Anterior cingulate cortex (tissue), 58 donors: ENCODE data around the gene NTN4.
"Not testable (repeated sequence)": the region's sequence is repeated elsewhere in the genome, so short reads cannot be mapped to it uniquely, and the experiment has no call there.

ENCODE experiments used
- DNase-seq, 58 donors: peaks; one replicate each; lab custom pipeline; 2025; lab: John Stamatoyannopoulos, UW

NTN4 gene

GRCh38 chr12:95718006-95718431, 72.5 kb downstream of the NTN4 start:
- DNase-seq: no peak

GRCh38 chr12:95717316-95717928, 73.1 kb downstream of the NTN4 start:
- no peak for DNase-seq

- no peak for DNase-seq
These were observed 75.4 kb downstream of the NTN4 start for GRCh38 chr12:95715177-95715576.

- DNase-seq: no peak
These were observed 78.3 kb downstream of the NTN4 start for GRCh38 chr12:95712269-95712668.

DNA sequence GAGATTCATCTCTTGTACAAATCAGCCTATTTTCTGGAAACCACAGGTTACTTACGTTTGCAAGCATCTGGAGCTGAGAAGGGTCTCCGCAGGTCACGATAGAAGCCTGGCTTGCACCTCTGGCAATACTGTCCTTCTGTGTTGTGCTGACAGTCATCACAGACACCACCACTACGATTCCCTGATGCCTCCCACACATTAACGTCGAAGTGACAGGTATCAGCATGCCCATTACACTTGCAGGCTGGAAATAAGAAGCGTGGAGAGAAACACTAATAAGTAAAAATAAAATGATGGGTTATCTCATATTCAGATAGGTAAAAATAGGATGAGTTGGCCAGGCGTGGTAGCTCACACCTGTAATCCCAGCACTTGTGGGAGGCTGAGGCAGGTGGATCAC, 80.2 kb downstream of the NTN4 start:
- DNase-seq: no peak

DNA sequence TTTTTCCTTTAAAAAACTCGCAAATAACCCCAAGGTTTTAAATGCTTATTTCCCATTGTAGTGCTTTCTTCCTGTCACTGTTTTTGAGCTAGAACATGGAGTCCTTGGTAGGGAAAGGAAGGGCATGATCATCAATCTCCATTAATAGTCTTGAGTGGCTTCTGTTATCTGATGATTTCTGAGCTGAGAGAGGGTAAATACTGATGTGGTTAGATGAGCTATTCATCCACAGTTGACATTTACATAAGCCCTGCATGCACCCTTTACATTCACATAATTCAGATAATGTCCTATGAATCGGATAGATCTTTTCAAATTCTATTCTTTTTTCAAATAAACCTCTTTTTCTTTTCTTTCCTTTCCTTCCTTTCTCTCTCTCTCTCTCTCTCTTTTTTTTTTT, 81.4 kb downstream of the NTN4 start:
- no peak for DNase-seq

DNA sequence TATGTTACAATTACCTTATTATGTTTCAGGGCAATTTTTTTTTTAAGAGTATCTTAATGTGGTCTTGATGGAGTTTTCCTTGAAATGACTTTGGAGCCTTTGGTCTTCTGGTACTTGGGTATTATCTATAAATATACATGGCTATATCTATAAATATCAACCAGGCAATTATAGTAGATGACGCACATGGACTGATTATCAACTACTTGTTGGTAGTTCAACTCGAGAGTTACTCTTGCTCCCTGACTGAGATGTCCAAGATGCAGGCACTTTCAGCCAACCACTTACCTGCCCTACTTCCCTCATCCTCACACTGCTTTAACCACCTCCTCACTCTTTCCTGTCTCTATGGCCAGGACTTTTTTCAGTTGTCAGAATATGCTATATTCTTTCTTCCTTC, 85.4 kb downstream of the NTN4 start:
- no peak for DNase-seq

DNA sequence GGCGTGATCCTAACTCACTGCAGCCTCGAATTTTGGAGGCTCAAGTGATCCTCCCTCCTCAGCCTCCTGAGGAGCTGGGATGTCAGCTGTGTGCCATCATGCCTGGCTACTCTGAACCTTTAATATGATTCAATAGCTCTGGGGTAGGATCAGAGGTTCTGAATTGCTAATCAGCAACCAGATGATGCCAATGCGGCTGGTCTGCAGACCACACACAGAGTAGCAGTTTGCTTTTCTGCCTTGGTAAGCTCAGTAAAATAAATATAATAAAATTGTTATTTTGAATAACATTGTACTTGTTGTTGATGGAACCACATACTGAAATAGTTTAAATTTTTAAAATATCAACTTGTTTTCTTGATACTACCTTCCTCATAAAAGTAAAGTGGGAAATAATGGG, 86.6 kb downstream of the NTN4 start:
- no peak for DNase-seq

DNA sequence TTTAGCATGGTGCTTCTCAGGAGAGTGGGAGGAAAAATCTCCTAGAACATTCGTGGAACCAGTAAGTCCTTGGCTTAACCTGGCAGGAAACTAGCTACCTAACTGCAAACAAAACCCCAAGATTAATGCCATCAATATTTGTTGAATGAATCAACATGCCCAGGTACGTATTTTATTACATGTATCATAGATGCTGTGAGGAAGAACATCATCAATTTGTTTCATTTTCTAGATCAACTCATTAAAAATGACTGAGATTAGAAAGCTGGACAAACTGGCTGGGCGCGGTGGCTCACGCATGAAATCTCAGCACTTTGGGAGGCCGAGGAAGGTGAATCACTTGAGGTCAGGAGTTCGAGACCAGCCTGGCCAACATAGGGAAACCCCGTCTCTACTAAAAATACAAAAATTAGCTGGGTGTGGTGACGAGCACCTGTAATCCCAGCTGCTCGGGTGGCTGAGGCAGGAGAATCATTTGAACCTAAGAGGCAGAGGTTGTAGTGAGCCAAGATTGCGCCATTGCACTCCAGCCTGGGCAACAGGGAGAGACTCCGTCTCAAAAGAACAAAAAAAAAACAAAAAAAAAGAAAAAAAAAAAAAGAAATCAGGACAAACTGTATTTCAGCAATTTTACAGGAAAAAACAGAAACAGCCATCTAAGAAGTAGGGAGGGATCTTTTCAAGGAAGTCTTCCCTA, 88.7 kb downstream of the NTN4 start:
- no peak for DNase-seq

DNA sequence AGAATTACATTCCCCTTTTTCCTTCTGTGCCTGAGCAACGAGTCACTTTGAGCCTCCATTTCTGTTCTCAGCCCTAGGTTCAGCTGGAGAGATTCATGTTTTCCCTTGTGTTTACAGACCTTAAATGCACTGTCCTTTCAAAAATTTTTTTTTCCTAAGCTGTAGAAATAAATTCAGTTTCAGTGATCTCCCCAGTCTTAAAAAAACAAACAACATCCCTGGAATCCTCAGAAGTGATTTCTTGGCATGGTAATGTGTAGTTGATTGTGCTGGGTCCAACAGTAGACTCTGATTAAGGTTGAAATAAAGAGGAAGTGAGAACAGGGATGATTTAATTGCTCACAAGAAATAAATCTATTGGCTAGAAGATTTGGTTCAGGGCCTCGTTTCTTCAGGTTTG, 89.3 kb downstream of the NTN4 start:
- DNase-seq: no peak

- no peak for DNase-seq
These were observed 90.2 kb downstream of the NTN4 start for GRCh38 chr12:95700316-95700785.

DNA sequence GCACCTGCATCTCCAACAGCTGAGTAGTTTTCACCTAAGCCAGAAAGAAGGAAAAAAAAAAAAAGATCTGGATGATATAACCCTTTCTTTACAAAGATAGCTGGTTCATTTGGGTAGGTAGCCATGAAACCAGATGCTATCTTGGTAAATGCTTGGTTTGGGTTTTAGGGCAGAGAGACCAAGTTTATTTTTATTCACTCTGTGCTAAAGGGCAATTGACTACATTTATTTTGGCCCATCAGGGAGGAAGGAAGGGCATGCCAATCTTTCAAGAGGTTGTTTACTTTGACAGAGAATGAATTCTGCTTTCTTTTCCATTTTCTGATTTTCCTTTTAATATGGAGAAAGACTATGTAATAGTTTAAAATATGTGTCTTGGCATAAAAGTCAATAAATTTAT, 91.0 kb downstream of the NTN4 start:
- DNase-seq: no peak

DNA sequence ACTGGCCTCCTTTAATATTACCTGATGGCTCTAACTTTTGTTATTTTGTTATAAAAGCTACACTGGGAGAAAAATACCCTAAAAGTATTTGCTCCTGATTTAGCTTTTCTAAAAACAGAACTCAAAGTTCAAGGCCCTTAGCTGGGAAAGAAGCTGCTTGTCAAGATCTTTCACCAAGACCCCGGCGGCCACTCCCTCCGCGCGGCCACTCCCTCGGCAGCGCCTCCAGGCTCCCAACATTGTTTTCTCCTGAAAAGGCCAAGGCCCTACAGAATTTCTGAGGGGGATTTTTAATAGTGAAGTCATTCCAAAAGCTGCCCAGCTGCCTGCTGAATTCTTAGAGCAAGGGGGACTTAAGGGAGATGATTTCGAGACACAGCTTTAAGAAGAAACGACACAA, 96.4 kb downstream of the NTN4 start:
- no peak for DNase-seq

DNA sequence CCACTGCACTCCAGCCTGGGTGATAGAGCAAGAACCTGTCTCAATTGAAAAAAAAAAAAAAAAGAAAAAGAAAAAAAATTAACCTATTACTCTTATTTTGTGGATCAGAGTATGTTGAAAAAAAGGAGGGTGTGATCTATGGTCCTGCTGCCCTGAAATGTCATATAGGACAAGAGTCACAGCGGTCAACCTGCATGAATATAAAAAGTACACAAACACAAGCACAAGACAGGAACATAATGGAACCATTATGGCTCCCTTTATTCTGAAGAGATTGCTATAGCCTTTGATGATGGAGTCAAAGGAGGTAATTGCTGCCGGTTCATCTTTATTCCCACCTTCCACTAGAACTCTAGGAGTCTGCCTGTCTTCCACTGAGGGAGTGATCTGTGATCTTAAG, 96.9 kb downstream of the NTN4 start:
- no peak for DNase-seq

DNA sequence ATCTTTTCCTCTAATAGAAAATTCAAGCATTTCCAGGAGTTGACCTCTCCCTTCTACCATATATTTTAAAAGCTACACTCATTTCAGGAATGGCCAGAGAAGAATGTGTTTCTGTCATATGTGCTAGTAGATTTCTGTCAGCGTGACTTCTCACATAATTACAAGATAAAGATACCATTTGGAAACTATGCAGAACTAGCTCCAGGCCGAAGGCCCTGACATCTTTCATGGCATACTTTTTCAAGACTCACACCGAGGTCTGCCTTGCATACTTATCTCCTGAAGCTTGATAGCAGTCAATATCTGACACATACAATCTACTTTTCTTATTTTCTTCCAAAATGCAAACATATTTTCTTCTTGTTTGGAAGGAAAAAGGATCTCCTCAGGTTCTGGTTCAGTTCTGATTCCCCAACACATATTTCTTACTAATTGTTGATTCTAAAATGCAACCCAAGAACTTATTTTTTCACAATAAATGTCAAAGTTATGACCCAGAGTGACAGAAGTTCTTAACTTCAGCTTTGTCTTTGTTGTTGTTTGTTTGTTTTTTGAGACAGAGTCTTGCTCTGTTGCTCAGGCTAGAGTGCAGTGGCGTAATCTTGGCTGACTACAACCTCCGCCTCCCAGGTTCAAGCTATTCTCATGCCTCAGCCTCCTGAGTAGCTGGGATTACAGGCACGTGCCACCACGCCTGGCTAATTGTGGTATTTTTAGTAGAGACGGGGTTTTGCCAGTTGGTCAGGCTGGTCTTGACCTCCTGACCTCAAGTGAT, 99.5 kb downstream of the NTN4 start:
- DNase-seq: no peak

GRCh38 chr12:95687937-95688336, 102.6 kb downstream of the NTN4 start:
- no peak for DNase-seq

DNA sequence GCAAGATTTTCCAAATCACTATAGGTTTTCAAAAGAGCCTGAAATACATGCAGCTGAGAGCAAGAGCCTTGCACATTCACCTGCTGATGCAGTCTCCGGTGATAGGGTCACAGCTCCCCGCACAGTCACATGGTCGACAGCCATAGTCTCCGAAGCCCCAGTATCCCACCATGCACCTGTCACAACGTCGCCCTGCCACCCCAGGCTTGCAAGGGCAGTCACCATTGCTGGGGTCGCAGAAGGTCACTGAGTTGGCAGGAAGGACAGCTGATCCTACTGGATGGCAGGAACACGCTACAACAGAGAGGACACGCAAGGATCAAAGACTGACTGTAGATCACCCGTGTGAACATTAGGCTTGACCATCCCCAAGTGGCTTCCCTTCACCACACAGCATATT, 107.1 kb downstream of the NTN4 start:
- no peak for DNase-seq

GRCh38 chr12:95681210-95681765, 109.3 kb downstream of the NTN4 start:
- no peak for DNase-seq

DNA sequence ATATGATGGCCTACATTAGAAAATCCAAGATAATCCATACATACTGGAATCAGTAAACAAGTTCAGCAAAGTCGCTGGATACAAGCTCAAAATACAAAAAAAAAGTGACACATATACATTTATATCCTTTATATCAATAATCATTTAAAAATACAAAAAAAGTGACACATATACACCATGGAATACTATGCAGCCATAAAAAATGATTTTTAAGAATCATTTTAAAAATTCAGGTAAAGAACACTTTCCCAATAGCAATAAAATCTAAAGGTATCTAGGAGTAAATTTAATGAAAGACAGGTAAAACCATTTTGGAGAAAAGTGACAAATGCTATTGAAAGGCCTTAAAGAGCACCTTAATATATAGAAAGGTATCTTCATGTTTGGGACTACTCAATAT, 111.9 kb downstream of the NTN4 start:
- no peak for DNase-seq

DNA sequence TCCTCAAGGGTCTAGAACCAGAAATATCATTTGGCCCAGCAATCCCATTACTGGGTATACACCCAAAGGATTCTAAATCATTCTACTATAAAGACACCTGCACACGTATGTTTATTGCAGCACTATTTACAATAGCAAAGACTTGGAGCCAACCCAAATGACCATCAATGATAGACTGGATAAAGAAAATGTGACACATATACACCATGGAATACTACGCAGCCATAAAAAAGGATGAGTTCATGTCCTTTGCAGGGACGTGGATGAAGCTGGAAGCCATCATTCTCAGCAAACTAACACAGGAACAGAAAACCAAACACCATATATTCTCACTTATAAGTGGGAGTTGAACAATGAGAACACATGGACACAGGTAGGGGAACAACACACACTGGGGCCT, 112.8 kb downstream of the NTN4 start:
- not testable (repeated sequence) for DNase-seq

- DNase-seq: peak in 1 of 58 donors; percentile 3
These were observed 115.9 kb downstream of the NTN4 start for GRCh38 chr12:95674631-95675030.
